Adrenal gland (tissue), 12 donors: ENCODE results near the gene SMTNL2. TPM values are rescaled to one million over a fixed set of nuclear protein-coding genes. Genes with fewer than 3 reads are reported as not detected.

Experiments used
- DNase-seq, 7 donors: peaks; one replicate each; pipeline ENCODE4 v3.0.0-alpha.2; 2019 to 2020
- H3K27ac ChIP-seq, 5 donors: fragments of 200-600 bp; sonication (generic) in 4 of 5; 1 replicate in 3 of 5; 2 replicates in 2 of 5; pipeline versions ENCODE4 v1.5.1 to v1.8.0; 2016 to 2020; ENCODE audit warnings: mild to moderate bottlenecking in 1 of 5
- H3K27me3 ChIP-seq: fragments of 200-600 bp; 2 replicates; pipeline ENCODE4 v1.8.0; 2021
- H3K36me3 ChIP-seq, 2 donors: fragments of 200-600 bp; replicated peaks in 1 of 2; 1 replicate in 1 of 2; 2 replicates in 1 of 2; pipeline versions ENCODE4 v1.5.1 to v1.8.0; 2018 to 2022
- H3K4me1 ChIP-seq, 2 donors: fragments of 200-600 bp; replicated peaks in 1 of 2; 1 replicate in 1 of 2; 2 replicates in 1 of 2; pipeline versions ENCODE4 v1.5.1 to v1.8.0; 2018 to 2021
- H3K4me3 ChIP-seq, 4 donors: fragments of 200-600 bp; sonication (generic) in 3 of 4; one replicate each; pipeline ENCODE4 v1.5.1; 2016 to 2018
- H3K9me3 ChIP-seq, 3 donors: fragments of 200-600 bp; sonication (generic) in 1 of 3; replicated peaks in 1 of 3; 1 replicate in 2 of 3; 2 replicates in 1 of 3; pipeline versions ENCODE4 v1.5.1 to v1.8.0; 2016 to 2021
- POLR2A ChIP-seq, 2 donors: fragments of 450-650 bp; IDR thresholded peaks; one replicate each; pipeline ENCODE4 v1.6.1; 2017; ENCODE audit warnings: antibody characterized with exemption in 2 of 2, mild to moderate bottlenecking in 2 of 2, moderate library complexity in 1 of 2
- WGBS, 4 donors: extraction: QIAGEN DNeasy Blood & Tissue Kit in 2 of 4; methylation state at CpG; one replicate each; pipeline versions ENCODE4 v1.1.5 to v1.1.7; 2013 to 2017; 5-methylcytosine and 5-hydroxymethylcytosine counted together
- intact Hi-C, 2 donors: fragments of 100-400 bp; cut with DNase I; formaldehyde crosslinking; loops; one replicate each; pipeline versions ENCODE4 v1.14.1 to v1.15.0; 2022 to 2023
- polyA plus RNA-seq, 3 donors: library from polyadenylated mRNA; stranded (reverse); fragments of 200-250 nt in 2 of 3; fragments of 350-450 nt in 1 of 3; fragmentation: Illumina TruSeq in 1 of 3; extraction: RNeasy Lipid Tissue Mini Kit (QIAGEN cat#74804) in 1 of 3; gene quantifications; one replicate each; pipeline ENCODE4 v1.2.3, GENCODE V29; 2013 to 2014
- total RNA-seq, 9 donors: library from RNA; depleted of rRNA in 4 of 9; stranded (reverse); fragments of >200 nt in 4 of 9; fragments of 120-200 nt in 1 of 9; fragmentation: NEBNext Ultra II Directional in 1 of 9; extraction: Animal tissue kit (Norgen Biotek cat#: 25700) in 1 of 9; gene quantifications; one replicate each; pipeline versions ENCODE4 v1.1.0 to v1.2.4, GENCODE V29; 2013 to 2023
- TF ChIP-seq, protein P1 (sequence below), 6 experiments: fragments of 450-650 bp in 4 of 6; fragments of 200-600 bp in 2 of 6; sonication (generic) in 1 of 6; IDR thresholded peaks; 1 replicate in 5 of 6; 2 replicates in 1 of 6; pipeline versions ENCODE4 v1.5.1 to v1.8.0; 2016 to 2021; ENCODE audit warnings: antibody characterized with exemption in 6 of 6, mild to moderate bottlenecking in 2 of 6, moderate library complexity in 1 of 6
- donor health status: healthy with polysubstance abuse.
- donor health status: Bipolar disorder and iron deficiency.
- donor health status: DM: yes; HTN: yes; CAD: no.
- donor health status: DM: no; HTN: no; CAD: no.
- donor health status: DM: no; HTN: no; CAD: no.
- donor health status: DM: yes; HTN: yes; CAD: no.

Gene SMTNL2
- total and polyA plus RNA-seq, 12 donors: 0.11 to 0.94 (median 0.17) TPM; not detected in 5

DNA sequence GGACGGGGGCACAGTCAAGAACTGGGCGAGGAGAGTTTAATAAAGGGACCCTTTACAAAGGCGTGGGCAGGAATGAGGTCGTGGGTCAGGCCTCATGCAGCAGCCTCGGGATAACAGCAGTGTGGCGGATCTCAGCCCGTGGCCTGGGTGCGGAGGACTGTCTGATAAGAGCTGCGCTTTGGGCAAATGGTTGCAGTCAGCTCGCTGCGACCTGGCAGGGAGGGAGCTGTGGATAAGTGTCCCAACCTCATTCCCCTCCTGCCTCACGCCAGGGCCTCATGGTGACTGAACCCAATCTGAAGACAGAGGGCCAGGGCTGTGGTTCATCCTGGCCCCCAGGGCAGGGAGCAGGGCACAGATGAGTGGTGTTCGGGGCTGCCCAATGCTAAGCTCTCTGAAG is 13.6 kb downstream of the SMTNL2 start:
- H3K36me3 ChIP-seq: no peaks in the 10 kb centered on the region
- H3K9me3 ChIP-seq: no peaks in the 10 kb centered on the region
- peaks cover 0 to 6% of the 10 kb centered on the region in 2 donors for H3K4me1 ChIP-seq
- 86 to 90% (median 89%) methylated on average over 12 to 13 of the region's 13 CpGs for WGBS, 4 donors
- no peak for DNase-seq
- no peak for TF ChIP-seq POLR2A (IDR thresholded peaks at IDR 0.05)
- TF ChIP-seq, protein P1, sequence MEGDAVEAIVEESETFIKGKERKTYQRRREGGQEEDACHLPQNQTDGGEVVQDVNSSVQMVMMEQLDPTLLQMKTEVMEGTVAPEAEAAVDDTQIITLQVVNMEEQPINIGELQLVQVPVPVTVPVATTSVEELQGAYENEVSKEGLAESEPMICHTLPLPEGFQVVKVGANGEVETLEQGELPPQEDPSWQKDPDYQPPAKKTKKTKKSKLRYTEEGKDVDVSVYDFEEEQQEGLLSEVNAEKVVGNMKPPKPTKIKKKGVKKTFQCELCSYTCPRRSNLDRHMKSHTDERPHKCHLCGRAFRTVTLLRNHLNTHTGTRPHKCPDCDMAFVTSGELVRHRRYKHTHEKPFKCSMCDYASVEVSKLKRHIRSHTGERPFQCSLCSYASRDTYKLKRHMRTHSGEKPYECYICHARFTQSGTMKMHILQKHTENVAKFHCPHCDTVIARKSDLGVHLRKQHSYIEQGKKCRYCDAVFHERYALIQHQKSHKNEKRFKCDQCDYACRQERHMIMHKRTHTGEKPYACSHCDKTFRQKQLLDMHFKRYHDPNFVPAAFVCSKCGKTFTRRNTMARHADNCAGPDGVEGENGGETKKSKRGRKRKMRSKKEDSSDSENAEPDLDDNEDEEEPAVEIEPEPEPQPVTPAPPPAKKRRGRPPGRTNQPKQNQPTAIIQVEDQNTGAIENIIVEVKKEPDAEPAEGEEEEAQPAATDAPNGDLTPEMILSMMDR (IDR thresholded peaks at IDR 0.05): no peak
- no peak overlapping the region for H3K4me3 ChIP-seq
- no peaks in the 10 kb centered on the region for H3K27me3 ChIP-seq
- H3K27ac ChIP-seq: no peak overlapping the region
- intact Hi-C loops: no loop called here

DNA sequence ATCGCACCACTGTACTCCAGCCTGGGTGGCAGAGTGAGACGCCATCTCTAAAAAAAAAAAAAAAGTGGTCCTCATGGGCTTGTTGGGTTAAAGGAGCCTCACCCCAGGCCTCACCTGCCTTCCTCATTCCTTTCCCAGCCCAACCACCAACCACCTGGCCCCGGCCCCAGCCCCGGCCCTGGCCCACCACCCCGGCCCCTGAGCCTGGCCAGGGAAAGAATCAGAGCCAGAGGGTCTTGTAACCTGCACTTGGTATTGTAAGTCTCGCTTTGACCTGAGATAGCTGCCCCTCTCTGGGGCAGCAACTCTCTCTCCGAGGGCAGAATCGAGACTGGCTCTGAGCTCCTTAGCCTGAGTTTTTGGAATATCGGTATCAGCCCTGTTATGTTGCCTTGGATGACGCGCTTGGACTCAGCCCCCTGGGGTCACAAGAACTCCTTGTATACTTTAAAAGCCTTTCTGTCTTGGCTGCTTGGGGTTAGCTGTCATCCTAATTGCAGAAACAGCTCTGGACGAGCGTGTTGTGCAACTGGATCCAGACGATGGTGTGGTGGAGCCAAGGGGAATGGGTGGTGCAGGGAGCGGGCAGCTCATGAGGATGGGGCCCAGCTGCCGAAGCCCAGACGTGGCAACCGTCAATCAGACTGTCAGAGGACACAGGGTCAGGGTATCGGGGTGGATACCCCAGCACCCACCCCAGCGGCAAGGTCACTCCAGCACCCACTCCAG is 14.6 kb downstream of the SMTNL2 start:
- peaks cover 0 to 8% of the 10 kb centered on the region in 2 donors for H3K4me1 ChIP-seq
- no peak overlapping the region for H3K4me3 ChIP-seq
- peak overlapping the region in 2 of 5 donors; percentile 38 to 54 for H3K27ac ChIP-seq
- no peaks in the 10 kb centered on the region for H3K36me3 ChIP-seq
- TF ChIP-seq POLR2A (IDR thresholded peaks at IDR 0.05): no peak
- TF ChIP-seq, protein P1 (IDR thresholded peaks at IDR 0.05): no peak
- H3K9me3 ChIP-seq: no peaks in the 10 kb centered on the region
- peak in 1 of 7 donors; percentile 20 for DNase-seq
- intact Hi-C loops: no loop called here
- WGBS, 4 donors: 68 to 80% (median 75%) methylated on average over 15 to 20 of the region's 20 CpGs
- H3K27me3 ChIP-seq: no peaks in the 10 kb centered on the region

DNA sequence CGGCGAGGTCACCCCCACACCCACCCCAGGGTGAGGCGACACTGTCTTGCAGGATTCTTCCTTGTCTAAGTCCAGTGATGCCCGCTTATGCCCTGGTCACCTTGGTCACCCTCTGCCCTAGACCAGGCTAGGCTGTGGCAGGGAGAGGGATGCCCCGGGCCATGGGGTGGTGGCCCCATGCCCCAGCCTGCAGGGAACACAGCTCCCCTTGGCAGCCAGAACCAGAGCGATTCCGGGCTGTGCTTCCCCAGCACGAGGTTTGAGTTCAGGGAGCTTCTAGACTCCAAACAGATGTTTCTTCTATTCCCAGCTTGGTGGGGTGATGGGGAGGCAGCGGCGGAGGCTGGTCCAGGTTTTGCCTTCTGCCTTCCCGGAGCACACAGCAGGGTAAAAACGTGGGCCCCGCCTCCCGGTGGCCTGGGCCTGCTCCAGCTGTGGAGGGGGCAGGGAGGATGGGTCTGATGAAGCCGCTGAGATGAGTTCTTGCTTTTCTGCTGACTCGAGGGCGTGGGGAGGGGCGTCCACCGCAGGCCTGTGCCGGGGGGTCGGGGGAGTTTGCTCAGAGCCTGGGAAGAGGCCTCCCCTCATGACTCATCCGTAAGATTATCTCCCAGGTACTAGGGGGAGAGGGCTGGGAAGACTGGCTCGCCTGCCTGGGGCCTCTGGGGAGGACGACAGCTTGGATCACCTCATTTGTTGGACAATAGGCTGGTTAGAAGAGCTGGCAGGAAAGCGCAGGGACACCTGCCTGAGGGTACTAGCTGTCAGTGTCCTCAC is 15.4 kb downstream of the SMTNL2 start:
- H3K4me3 ChIP-seq: no peak overlapping the region
- no peaks in the 10 kb centered on the region for H3K36me3 ChIP-seq
- no peaks in the 10 kb centered on the region for H3K9me3 ChIP-seq
- intact Hi-C loops: no loop called here
- no peaks in the 10 kb centered on the region for H3K27me3 ChIP-seq
- peak in 6 of 7 donors; percentile 28 to 59 (median 38) for DNase-seq
- WGBS, 4 donors: 28 to 40% (median 34%) methylated on average over 5 to 25 of the region's 25 CpGs
- peak overlapping the region in 2 of 5 donors; percentile 38 to 54 for H3K27ac ChIP-seq
- TF ChIP-seq, protein P1 (IDR thresholded peaks at IDR 0.05): no peak
- no peak for TF ChIP-seq POLR2A (IDR thresholded peaks at IDR 0.05)
- peaks cover 7 to 16% of the 10 kb centered on the region in 2 donors for H3K4me1 ChIP-seq

DNA sequence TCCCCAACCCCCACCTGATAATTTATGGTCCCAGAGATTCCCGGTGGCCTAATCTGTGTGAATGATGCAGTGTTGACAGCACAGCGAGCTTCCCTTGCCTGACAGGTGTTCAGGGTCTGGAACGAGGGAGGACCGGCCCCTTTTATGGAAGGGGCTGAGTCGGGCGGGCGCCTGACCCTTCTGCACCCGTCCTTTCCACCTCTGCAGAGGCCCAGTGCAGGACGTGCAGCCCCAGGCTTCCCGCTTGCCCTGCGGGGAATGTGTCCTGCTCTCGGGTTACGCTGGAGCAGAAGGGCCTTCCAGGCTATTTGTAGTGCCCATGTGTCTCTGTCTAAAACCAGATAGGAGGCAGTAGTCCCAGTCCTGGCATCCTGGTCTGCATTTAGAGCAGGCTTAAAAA is 16.2 kb downstream of the SMTNL2 start:
- Histone ChIP-seq H3K27me3 (no peaks in the 10 kb centered on the region), H3K9me3 (no peaks in the 10 kb centered on the region), H3K36me3 (no peaks in the 10 kb centered on the region), H3K4me3 (no peak overlapping the region), H3K4me1 (peaks cover 8 to 17% of the 10 kb centered on the region in 2 donors), H3K27ac (peak overlapping the region in 1 of 5 donors; percentile 38)
- TF ChIP-seq, protein P1 (IDR thresholded peaks at IDR 0.05): no peak
- TF ChIP-seq POLR2A (IDR thresholded peaks at IDR 0.05): no peak
- 57 to 76% (median 70%) methylated on average over 10 to 13 of the region's 13 CpGs for WGBS, 4 donors
- no peak for DNase-seq
- intact Hi-C loops: no loop called here
